K562 (cell line): ENCODE results near the gene BGN. TPM values are rescaled to one million over a fixed set of nuclear protein-coding genes. Genes with fewer than 3 reads are reported as not detected.

Experiments used
- ATAC-seq: fragments of 200-7000 bp; cut with Tn5 transposase; 3 replicates; pipeline ENCODE4 v1.9.1; 2020; ENCODE audit warnings: moderate library complexity
- BruUV-seq: library from RNA; stranded (reverse); fragments of 400-500 nt; replicated peaks from 2 replicates; lab custom pipeline; 2021; lab: Mats Ljungman, UMichigan
- CTCF ChIA-PET: fragments of 300-600 bp; formaldehyde crosslinking; extraction: SDS; loops from one replicate; lab custom pipeline; 2021; ENCODE audit warnings: low intra/inter-chr PET ratio; lab: Yijun Ruan, JAX
- POLR2A ChIA-PET: fragments of 300-600, 350-650 bp; sonication (Branson Sonifier 250); formaldehyde crosslinking; extraction: SDS; loops from one replicate; lab custom pipeline; 2021; ENCODE audit warnings: antibody characterized with exemption, inconsistent platforms; lab: Yijun Ruan, JAX
- DNase-seq, 4 experiments: peaks; one replicate each; pipeline versions ENCODE4 v3.0.0 to v3.0.0-alpha.2; 2011 to 2018; ENCODE audit warnings: low spot score in 3 of 4, mixed read lengths in 3 of 4; ENCODE audit errors: extremely low read depth in 1 of 4
- FAIRE-seq: peaks from 2 replicates; lab custom pipeline; 2011; peaks lifted over from hg19 to GRCh38; lab: Jason Lieb, UNC
- H2AFZ ChIP-seq: 2 replicates; pipeline ENCODE4 v1.6.0; 2011; ENCODE audit warnings: low read depth, low read length, control low read depth, inconsistent platforms
- H3K27ac ChIP-seq: fragments of 200-600 bp; 3 replicates; pipeline ENCODE4 v1.8.0; 2011; ENCODE audit warnings: low read depth, mild to moderate bottlenecking, control low read depth, inconsistent platforms, low read length, moderate library complexity, mixed read lengths; ENCODE audit errors: extremely low read depth
- H3K27me3 ChIP-seq, 2 experiments: fragments of 300-600 bp in 1 of 2; 2 replicates in 1 of 2; 3 replicates in 1 of 2; pipeline versions ENCODE4 v1.6.0 to v1.8.0; 2011; ENCODE audit warnings: inconsistent platforms in 2 of 2, low read length in 2 of 2, mild to moderate bottlenecking in 1 of 2, mixed read lengths in 1 of 2, moderate library complexity in 1 of 2; ENCODE audit not compliant: control insufficient read depth in 2 of 2, insufficient read depth in 2 of 2
- H3K36me3 ChIP-seq: fragments of 300-600 bp; 3 replicates; pipeline ENCODE4 v1.8.0; 2011; ENCODE audit warnings: mild to moderate bottlenecking, low read length, inconsistent platforms; ENCODE audit not compliant: control insufficient read depth, insufficient read depth
- H3K4me1 ChIP-seq, 2 experiments: fragments of 200-600 bp in 1 of 2; replicated peaks in 1 of 2; 2 replicates in 1 of 2; 3 replicates in 1 of 2; pipeline versions ENCODE4 v1.5.1 to v1.8.0; 2011; ENCODE audit warnings: inconsistent platforms in 2 of 2, low read length in 2 of 2, mild to moderate bottlenecking in 1 of 2, mixed read lengths in 1 of 2, moderate library complexity in 1 of 2; ENCODE audit not compliant: control insufficient read depth in 2 of 2, insufficient read depth in 2 of 2
- H3K4me2 ChIP-seq: 2 replicates; pipeline ENCODE4 v1.6.1; 2011; ENCODE audit warnings: low read length, control low read depth, inconsistent platforms, mixed read lengths; ENCODE audit not compliant: insufficient read depth
- H3K4me3 ChIP-seq: fragments of 200-600 bp; sonication (generic), shearing (Covaris generic); 2 replicates; pipeline ENCODE4 v1.5.1; 2016; ENCODE audit warnings: control low read depth, inconsistent platforms
- H3K79me2 ChIP-seq: fragments of 200-600 bp; 3 replicates; pipeline ENCODE4 v1.8.0; 2011; ENCODE audit warnings: low read length, inconsistent platforms; ENCODE audit not compliant: control insufficient read depth, insufficient read depth
- H3K9ac ChIP-seq, 2 experiments: 2 replicates each; pipeline versions ENCODE4 v1.6.0 to v1.6.1; 2011; ENCODE audit warnings: low read depth in 2 of 2, low read length in 2 of 2, control low read depth in 1 of 2, inconsistent platforms in 1 of 2, mild to moderate bottlenecking in 1 of 2, mixed read lengths in 1 of 2; ENCODE audit not compliant: insufficient read depth in 1 of 2
- H3K9me1 ChIP-seq: one replicate; pipeline ENCODE4 v1.6.0; 2011; ENCODE audit warnings: inconsistent platforms, mild to moderate bottlenecking, low read length, moderate library complexity; ENCODE audit not compliant: control insufficient read depth, insufficient read depth
- H3K9me3 ChIP-seq: replicated peaks from 2 replicates; pipeline ENCODE4 v1.5.1; 2011; ENCODE audit warnings: low read depth, low read length, inconsistent platforms; ENCODE audit not compliant: control insufficient read depth, insufficient read depth
- H4K20me1 ChIP-seq: replicated peaks from 2 replicates; pipeline ENCODE4 v1.6.1; 2011; ENCODE audit warnings: low read length, inconsistent platforms, mixed read lengths; ENCODE audit not compliant: control insufficient read depth, insufficient read depth
- ARID1B ChIP-seq: fragments of 450-650 bp; IDR thresholded peaks from 2 replicates; pipeline ENCODE4 v1.6.1; 2016; ENCODE audit warnings: antibody characterized with exemption, mild to moderate bottlenecking, inconsistent platforms
- CEBPB ChIP-seq: fragments of 450-650 bp; IDR thresholded peaks from 2 replicates; pipeline ENCODE4 v1.6.1; 2016; ENCODE audit warnings: missing genetic modification characterization, missing compliant biosample characterization
- COPS2 ChIP-seq: fragments of 450-650 bp; conservative IDR thresholded peaks from 2 replicates; pipeline ENCODE4 v1.6.1; 2016; ENCODE audit warnings: mild to moderate bottlenecking, moderate library complexity
- DDX20 ChIP-seq: fragments of 450-650 bp; IDR thresholded peaks from 2 replicates; pipeline ENCODE4 v1.6.1; 2016; ENCODE audit warnings: missing genetic modification characterization, low read depth, mild to moderate bottlenecking, missing compliant biosample characterization, moderate library complexity
- FOXJ2 ChIP-seq: fragments of 200-800 bp; sonication (Bioruptor generic); IDR thresholded peaks from 2 replicates; pipeline ENCODE4 v1.6.1; 2016; ENCODE audit warnings: missing genetic modification characterization, missing compliant biosample characterization
- HDAC3 ChIP-seq: fragments of 450-650 bp; IDR thresholded peaks from 2 replicates; pipeline ENCODE4 v1.6.1; 2018; ENCODE audit warnings: borderline replicate concordance, mild to moderate bottlenecking, moderate library complexity; ENCODE audit not compliant: partially characterized antibody
- HMGN3 ChIP-seq: IDR thresholded peaks from 2 replicates; pipeline ENCODE4 v1.6.1; 2011; ENCODE audit warnings: borderline replicate concordance, low read depth, mild to moderate bottlenecking, mixed read lengths, low read length; ENCODE audit not compliant: insufficient read length; ENCODE audit errors: extremely low read depth
- IFI16 ChIP-seq: fragments of 250-450 bp; sonication (Bioruptor Pico); IDR thresholded peaks from 2 replicates; pipeline ENCODE4 v2.1.2; 2022; ENCODE audit warnings: mild to moderate bottlenecking, inconsistent platforms
- KLF10 ChIP-seq: fragments of 250-450 bp; sonication (Bioruptor Pico); IDR thresholded peaks from 2 replicates; pipeline ENCODE4 v1.6.1; 2021; ENCODE audit warnings: matching md5 sums
- KLF13 ChIP-seq: fragments of 450-650 bp; IDR thresholded peaks from 2 replicates; pipeline ENCODE4 v1.6.1; 2016; ENCODE audit warnings: missing genetic modification characterization, low read depth, mild to moderate bottlenecking, missing compliant biosample characterization, moderate library complexity, borderline replicate concordance
- LEF1 ChIP-seq: fragments of 450-650 bp; IDR thresholded peaks from 2 replicates; pipeline ENCODE4 v1.6.1; 2016; ENCODE audit warnings: mild to moderate bottlenecking
- MTA2 ChIP-seq: fragments of 450-650 bp; IDR thresholded peaks from 2 replicates; pipeline ENCODE4 v1.6.1; 2016; ENCODE audit warnings: low read depth
- NCOA1 ChIP-seq: fragments of 450-650 bp; IDR thresholded peaks from 2 replicates; pipeline ENCODE4 v1.6.1; 2016; ENCODE audit warnings: low read depth
- PYGO2 ChIP-seq: fragments of 450-650 bp; IDR thresholded peaks from 2 replicates; pipeline ENCODE4 v1.6.1; 2016; ENCODE audit warnings: mild to moderate bottlenecking, missing genetic modification characterization, moderate library complexity, missing compliant biosample characterization
- RBM25 ChIP-seq: fragments of 200-400 bp; formaldehyde crosslinking; IDR thresholded peaks from 2 replicates; pipeline ENCODE4 v1.6.1; 2018; ENCODE audit warnings: low read length, low read depth, moderate library complexity; ENCODE audit not compliant: severe bottlenecking
- SP1 ChIP-seq: sonication (generic); formaldehyde crosslinking; IDR thresholded peaks from 2 replicates; pipeline ENCODE4 v1.8.1; 2022; ENCODE audit warnings: mild to moderate bottlenecking, missing genetic modification reagents
- ZFP36 ChIP-seq: fragments of 150-350 bp; IDR thresholded peaks from 2 replicates; pipeline ENCODE4 v1.6.1; 2018; ENCODE audit warnings: low read length, low read depth; ENCODE audit not compliant: partially characterized antibody
- ZNF584 ChIP-seq: fragments of 200-800 bp; sonication (Bioruptor generic); IDR thresholded peaks from 2 replicates; pipeline ENCODE4 v1.6.1; 2016; ENCODE audit warnings: low read depth, mild to moderate bottlenecking, missing genetic modification characterization, missing compliant biosample characterization
- ZNF75A ChIP-seq: fragments of 450-650 bp; formaldehyde crosslinking; IDR thresholded peaks from 2 replicates; pipeline ENCODE4 v1.4.0; 2020; ENCODE audit warnings: mild to moderate bottlenecking
- ZNF79 ChIP-seq: fragments of 250-450 bp; sonication (Bioruptor Pico); IDR thresholded peaks from 2 replicates; pipeline ENCODE4 v1.4.0; 2020; ENCODE audit warnings: low read depth, mild to moderate bottlenecking, moderate library complexity
- WGBS: fragments of 100-300 bp; shearing (Covaris generic); methylation state at CpG from one replicate; pipeline ENCODE4 v1.1.6; 2016; ENCODE audit warnings: low coverage, mixed read lengths; ENCODE audit not compliant: insufficient coverage; ENCODE audit errors: missing lambda C conversion rate; 5-methylcytosine and 5-hydroxymethylcytosine counted together
- in situ Hi-C: fragments of 300-500 bp; cut with MboI; formaldehyde crosslinking; loops from 4 replicates; pipeline ENCODE4 v1.15.0; 2018; ENCODE audit warnings: inconsistent platforms, mixed read lengths
- intact Hi-C: fragments of 100-400 bp; cut with micrococcal nuclease; formaldehyde crosslinking; loops from 2 replicates; pipeline ENCODE4 v1.14.2; 2022
- polyA plus RNA-seq, 8 experiments: library from polyadenylated mRNA; depleted of rRNA in 4 of 8; stranded (reverse) in 5 of 8; unstranded in 3 of 8; fragments of >200 nt; fragmentation: Nextera tagmentation in 2 of 8; fragmentation: Illumina TruSeq in 1 of 8; extraction: Ambion mirVana in 2 of 8; extraction: Trizol in 1 of 8; gene quantifications; 2 replicates each; pipeline versions ENCODE4 v1.2.1 to v1.2.3, GENCODE V29; 2011 to 2014; ENCODE audit warnings: inconsistent platforms in 1 of 8, missing spikeins in 1 of 8
- total RNA-seq, 7 experiments: library from RNA; depleted of rRNA in 6 of 7; stranded (reverse); fragments of >200 nt in 6 of 7; fragmentation: Illumina TruSeq in 2 of 7; extraction: Trizol in 2 of 7; gene quantifications; 2 replicates each; pipeline versions ENCODE4 v1.2.1 to v1.2.3, GENCODE V29; 2011 to 2021; ENCODE audit warnings: low replicate concordance in 1 of 7

The BGN gene
- total and polyA plus RNA-seq, 9 of the 15 experiments (the other 6 are each of a cell fraction or from before 2014, with no cell fraction given) = 0.11 TPM; not detected in 8

DNA sequence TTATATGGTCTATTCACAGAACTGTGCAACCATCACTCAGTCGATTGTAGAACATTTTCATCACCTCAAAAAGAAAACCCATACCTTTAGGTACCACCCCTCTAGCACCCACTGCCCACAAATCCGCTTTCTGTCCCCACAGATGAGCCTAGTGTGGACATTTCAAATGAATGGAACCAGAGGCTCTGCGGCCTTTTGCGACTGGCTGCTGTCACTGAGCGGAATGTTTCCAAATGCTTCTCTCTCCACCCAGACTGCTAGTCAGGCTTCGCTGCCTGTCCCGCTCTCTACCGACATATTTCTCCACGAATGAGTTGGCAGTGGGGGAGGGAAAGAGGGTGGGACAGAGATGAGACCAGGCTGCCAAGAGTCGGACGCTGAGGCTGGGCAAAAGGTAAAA is 1.7 kb upstream of the BGN start:
- TF ChIP-seq ZNF79 (CRISPR knock-in tag) (no peak), LEF1 (no peak), ZNF584 (CRISPR knock-in tag) (no peak), RBM25 (no peak), PYGO2 (no peak), ZFP36 (peak; percentile 7), NCOA1 (no peak)
- WGBS = 43% methylated on average over 7 of the region's 11 CpGs
- Histone ChIP-seq H3K9me1 (no peaks in the 10 kb centered on the region), H3K27ac (no peak overlapping the region), H3K36me3 (no peaks in the 10 kb centered on the region), H3K79me2 (no peaks in the 10 kb centered on the region), H3K9me3 (no peaks in the 10 kb centered on the region), H3K9ac (no peak overlapping the region), H3K27me3 (peaks cover 2 to 40% of the 10 kb centered on the region in 2 experiments; a peak in 4 of 5 replicates), H3K4me2 (no peak overlapping the region), H3K4me1 (peaks cover 0 to 33% of the 10 kb centered on the region in 2 experiments; a peak in 2 of 5 replicates), H4K20me1 (no peaks in the 10 kb centered on the region), H3K4me3 (no peak overlapping the region), H2AFZ (no peak overlapping the region)
- ChIA-PET CTCF (no interaction called here), POLR2A (no interaction called here)
- ATAC-seq (no peak), DNase-seq (no peak), FAIRE-seq (no peak)
- BruUV-seq = no TSS peak
- in situ Hi-C loops (no loop called here), intact Hi-C loops (no loop called here)

DNA sequence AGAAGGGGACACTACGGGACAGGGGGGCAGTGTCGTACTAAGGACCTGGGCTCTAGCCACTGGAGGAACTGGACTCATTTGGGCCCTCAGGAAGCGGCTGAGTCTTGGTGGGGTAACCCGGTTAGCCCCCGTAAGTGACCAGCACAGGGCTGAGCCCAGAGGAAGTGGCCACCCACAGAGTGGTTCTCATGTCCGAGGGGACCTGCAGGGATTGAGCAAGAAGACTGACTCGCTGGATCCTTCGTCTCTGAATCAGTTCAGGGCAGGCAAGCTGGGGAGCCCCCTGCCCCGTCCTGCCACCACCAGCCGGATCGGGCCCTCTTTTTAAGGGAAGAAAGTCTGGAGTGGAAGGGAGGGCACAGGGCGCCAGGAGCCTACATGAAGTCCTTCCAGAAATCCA is 719 bp upstream of the BGN start:
- in situ Hi-C loops = no loop called here
- Histone ChIP-seq H3K4me2 (no peak overlapping the region), H3K9me3 (no peaks in the 10 kb centered on the region), H3K27me3 (peaks cover 2 to 43% of the 10 kb centered on the region in 2 experiments; a peak in 4 of 5 replicates), H3K9ac (no peak overlapping the region), H3K4me3 (no peak overlapping the region), H2AFZ (no peak overlapping the region), H3K27ac (no peak overlapping the region), H3K79me2 (no peaks in the 10 kb centered on the region), H3K9me1 (no peaks in the 10 kb centered on the region), H4K20me1 (no peaks in the 10 kb centered on the region), H3K4me1 (peaks cover 0 to 26% of the 10 kb centered on the region in 2 experiments; a peak in 2 of 5 replicates), H3K36me3 (no peaks in the 10 kb centered on the region)
- FAIRE-seq (no peak), ATAC-seq (no peak), DNase-seq (no peak)
- no TSS peak for BruUV-seq
- POLR2A ChIA-PET = no interaction called here
- WGBS = 12% methylated on average over 12 of the region's 12 CpGs
- intact Hi-C loops = no loop called here
- CTCF ChIA-PET = no interaction called here
- no peak for TF ChIP-seq HDAC3
- no peak for TF ChIP-seq CEBPB (tag)
- TF ChIP-seq IFI16 = no peak
- TF ChIP-seq MTA2 = no peak
- no peak for TF ChIP-seq DDX20
- TF ChIP-seq COPS2 = no peak
- no peak for TF ChIP-seq KLF10 (CRISPR knock-in tag)
- no peak for TF ChIP-seq FOXJ2
- no peak for TF ChIP-seq SP1 (CRISPR knock-in tag)
- no peak for TF ChIP-seq ARID1B
- no peak for TF ChIP-seq KLF13
- no peak for TF ChIP-seq HMGN3
- TF ChIP-seq ZNF75A (CRISPR knock-in tag) = no peak
